Fibroblast of villous mesenchyme (primary cell): Measurements from ENCODE around the gene ASTN2. TPM values are rescaled to one million over a fixed set of nuclear protein-coding genes. Genes with fewer than 3 reads are reported as not detected.

Experiments
- DNase-seq: peaks from one replicate; pipeline ENCODE4 v3.0.0-alpha.2; 2010; ENCODE audit warnings: low read depth
- H3K4me3 ChIP-seq: 2 replicates; pipeline ENCODE4 v1.5.1; 2011; ENCODE audit warnings: low read depth, mild to moderate bottlenecking, low read length
- total RNA-seq: library from RNA; depleted of rRNA; stranded (reverse); fragments of >200 nt; gene quantifications from 2 replicates; pipeline ENCODE4 v1.2.3, GENCODE V29; 2012
- TF ChIP-seq, protein P1 (sequence below): IDR thresholded peaks from 2 replicates; pipeline ENCODE4 v1.5.1; 2012; ENCODE audit warnings: low read depth, mild to moderate bottlenecking, low read length; ENCODE audit not compliant: insufficient read depth

Gene ASTN2
- total RNA-seq, 1 donor, result 5.6 TPM

- no peak overlapping the region for H3K4me3 ChIP-seq
- TF ChIP-seq, protein P1, sequence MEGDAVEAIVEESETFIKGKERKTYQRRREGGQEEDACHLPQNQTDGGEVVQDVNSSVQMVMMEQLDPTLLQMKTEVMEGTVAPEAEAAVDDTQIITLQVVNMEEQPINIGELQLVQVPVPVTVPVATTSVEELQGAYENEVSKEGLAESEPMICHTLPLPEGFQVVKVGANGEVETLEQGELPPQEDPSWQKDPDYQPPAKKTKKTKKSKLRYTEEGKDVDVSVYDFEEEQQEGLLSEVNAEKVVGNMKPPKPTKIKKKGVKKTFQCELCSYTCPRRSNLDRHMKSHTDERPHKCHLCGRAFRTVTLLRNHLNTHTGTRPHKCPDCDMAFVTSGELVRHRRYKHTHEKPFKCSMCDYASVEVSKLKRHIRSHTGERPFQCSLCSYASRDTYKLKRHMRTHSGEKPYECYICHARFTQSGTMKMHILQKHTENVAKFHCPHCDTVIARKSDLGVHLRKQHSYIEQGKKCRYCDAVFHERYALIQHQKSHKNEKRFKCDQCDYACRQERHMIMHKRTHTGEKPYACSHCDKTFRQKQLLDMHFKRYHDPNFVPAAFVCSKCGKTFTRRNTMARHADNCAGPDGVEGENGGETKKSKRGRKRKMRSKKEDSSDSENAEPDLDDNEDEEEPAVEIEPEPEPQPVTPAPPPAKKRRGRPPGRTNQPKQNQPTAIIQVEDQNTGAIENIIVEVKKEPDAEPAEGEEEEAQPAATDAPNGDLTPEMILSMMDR, result no peak
- no peak for DNase-seq
Observed at GRCh38 chr9:117104716-117105495, 310.0 kb downstream of the ASTN2 start.

DNA sequence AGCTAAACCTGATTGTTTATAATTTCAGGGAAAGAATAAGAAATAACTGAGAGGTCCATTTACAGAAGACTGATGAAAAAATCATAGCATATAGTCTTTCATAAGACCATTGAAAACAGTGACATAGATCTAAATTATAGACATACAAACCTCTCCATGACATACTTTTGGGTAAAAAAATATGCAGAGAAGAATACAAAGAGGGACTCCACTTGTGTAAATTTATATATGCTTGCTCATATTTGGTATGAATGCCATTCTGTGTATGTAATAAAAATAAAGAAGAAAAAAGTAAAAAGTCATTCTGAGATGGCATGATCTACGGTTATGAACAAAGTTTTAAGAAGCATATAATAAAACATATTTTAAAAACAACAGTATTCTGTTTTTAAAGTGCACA lies 310.7 kb downstream of the ASTN2 start:
- TF ChIP-seq, protein P1, result no peak
- DNase-seq, result no peak
- H3K4me3 ChIP-seq, result no peak overlapping the region

DNA sequence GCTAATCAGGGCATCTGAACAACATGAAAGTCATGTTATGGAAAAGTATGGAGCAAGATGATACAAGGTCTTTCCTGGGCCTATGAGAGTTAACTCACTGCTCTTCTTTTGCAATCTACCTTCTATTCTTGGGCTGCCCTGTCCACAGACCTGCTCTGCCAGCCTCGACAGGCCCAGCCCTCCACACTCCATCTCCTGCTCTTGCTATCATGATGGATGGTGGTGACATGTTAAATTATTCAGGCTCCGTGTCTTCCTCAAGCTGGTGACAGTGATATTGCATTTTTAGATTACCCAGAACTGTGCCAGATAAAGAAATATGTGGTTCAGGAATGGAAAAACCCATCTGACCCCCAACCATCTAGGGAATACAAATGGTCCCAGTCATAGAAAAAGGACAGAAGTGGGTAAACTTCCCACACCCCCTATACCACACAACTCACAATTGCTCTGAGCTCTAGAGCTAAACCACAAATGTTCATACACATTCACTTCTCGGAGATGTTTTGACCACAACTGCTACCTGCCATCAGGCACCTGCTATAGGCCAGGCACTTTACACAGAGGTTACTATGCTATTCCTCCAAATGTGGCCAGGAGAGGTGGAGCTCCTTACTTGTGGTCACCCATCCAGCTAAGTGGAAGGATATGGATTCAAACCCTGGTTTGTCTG lies 311.3 kb downstream of the ASTN2 start:
- H3K4me3 ChIP-seq, result no peak overlapping the region
- TF ChIP-seq, protein P1, result no peak
- no peak for DNase-seq

- TF ChIP-seq, protein P1, result no peak
- no peak for DNase-seq
- no peak overlapping the region for H3K4me3 ChIP-seq
Observed at GRCh38 chr9:117101008-117101407, 313.8 kb downstream of the ASTN2 start.

- no peak for DNase-seq
- TF ChIP-seq, protein P1, result no peak
- H3K4me3 ChIP-seq, result no peak overlapping the region
Observed at GRCh38 chr9:117098331-117098730, 316.5 kb downstream of the ASTN2 start.

DNA sequence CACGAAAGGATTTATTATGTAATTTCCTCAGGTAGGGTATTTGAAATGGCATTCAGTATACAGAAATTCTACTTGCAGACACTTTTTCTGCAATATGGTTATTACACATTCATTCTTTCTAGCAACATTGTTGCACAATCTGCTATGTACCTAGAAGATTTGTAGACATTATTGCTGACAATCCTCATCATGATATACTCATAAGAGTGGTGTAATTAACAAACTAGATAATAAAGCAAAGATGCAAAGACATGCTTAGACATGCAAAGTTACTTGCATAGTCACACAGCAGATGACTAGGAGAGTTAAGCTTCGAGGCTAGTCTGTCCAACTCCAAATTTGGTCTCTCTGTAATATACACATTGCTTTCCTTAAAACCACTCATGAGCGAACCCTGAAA lies 317.1 kb downstream of the ASTN2 start:
- DNase-seq, result no peak
- TF ChIP-seq, protein P1, result no peak
- H3K4me3 ChIP-seq, result no peak overlapping the region
